Lower leg skin (tissue), 3 donors: ENCODE results near the gene RASL10B.

ENCODE experiments used
- POLR2A ChIP-seq, 2 donors: fragments of 450-650 bp; IDR thresholded peaks; one replicate each; pipeline ENCODE4 v1.6.1; 2016 to 2017; ENCODE audit warnings: antibody characterized with exemption in 2 of 2, mild to moderate bottlenecking in 1 of 2, moderate library complexity in 1 of 2
- TF ChIP-seq, protein P1 (sequence below), 3 donors: fragments of 450-650 bp; IDR thresholded peaks; one replicate each; pipeline ENCODE4 v1.5.1; 2016; ENCODE audit warnings: antibody characterized with exemption in 3 of 3, mild to moderate bottlenecking in 3 of 3, moderate library complexity in 2 of 3

DNA sequence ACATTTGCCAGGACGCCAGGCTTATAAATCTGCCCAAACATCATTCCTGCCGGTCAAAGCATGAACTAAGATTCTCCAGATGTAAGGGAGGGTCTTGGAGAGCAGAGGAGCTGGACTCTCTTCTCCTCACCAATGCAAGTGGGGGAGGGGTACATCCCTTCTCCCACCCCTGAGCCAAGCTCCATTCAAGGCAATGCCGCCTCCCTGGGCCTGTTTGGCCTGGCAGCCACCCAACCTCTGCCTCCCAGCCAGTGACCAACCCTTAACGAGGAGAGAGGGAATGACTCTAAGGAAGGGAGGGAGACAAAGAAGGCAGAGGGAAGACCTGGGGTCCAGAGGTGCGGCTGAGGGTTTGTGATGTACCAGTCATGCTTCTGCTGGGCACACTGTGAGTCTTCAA lies 43.1 kb downstream of the RASL10B start:
- no peak for TF ChIP-seq POLR2A (IDR thresholded peaks at IDR 0.05)
- TF ChIP-seq, protein P1, sequence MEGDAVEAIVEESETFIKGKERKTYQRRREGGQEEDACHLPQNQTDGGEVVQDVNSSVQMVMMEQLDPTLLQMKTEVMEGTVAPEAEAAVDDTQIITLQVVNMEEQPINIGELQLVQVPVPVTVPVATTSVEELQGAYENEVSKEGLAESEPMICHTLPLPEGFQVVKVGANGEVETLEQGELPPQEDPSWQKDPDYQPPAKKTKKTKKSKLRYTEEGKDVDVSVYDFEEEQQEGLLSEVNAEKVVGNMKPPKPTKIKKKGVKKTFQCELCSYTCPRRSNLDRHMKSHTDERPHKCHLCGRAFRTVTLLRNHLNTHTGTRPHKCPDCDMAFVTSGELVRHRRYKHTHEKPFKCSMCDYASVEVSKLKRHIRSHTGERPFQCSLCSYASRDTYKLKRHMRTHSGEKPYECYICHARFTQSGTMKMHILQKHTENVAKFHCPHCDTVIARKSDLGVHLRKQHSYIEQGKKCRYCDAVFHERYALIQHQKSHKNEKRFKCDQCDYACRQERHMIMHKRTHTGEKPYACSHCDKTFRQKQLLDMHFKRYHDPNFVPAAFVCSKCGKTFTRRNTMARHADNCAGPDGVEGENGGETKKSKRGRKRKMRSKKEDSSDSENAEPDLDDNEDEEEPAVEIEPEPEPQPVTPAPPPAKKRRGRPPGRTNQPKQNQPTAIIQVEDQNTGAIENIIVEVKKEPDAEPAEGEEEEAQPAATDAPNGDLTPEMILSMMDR (IDR thresholded peaks at IDR 0.05): no peak
